GM10248 (cell line): ENCODE results near the gene ADGRG1.

Source experiments
- CTCF ChIA-PET: fragments of 300-600 bp; sonication (Branson Sonifier 250); formaldehyde crosslinking; extraction: SDS; loops from one replicate; lab custom pipeline; 2021; ENCODE audit warnings: antibody characterized with exemption; lab: Yijun Ruan, JAX
- POLR2A ChIA-PET: fragments of 350-650 bp; sonication (Branson Sonifier 250); formaldehyde crosslinking; extraction: SDS; loops from one replicate; lab custom pipeline; 2020; ENCODE audit warnings: antibody characterized with exemption; lab: Yijun Ruan, JAX
- DNase-seq: peaks from one replicate; pipeline ENCODE4 v3.0.0; 2012; ENCODE audit errors: extremely low spot score
- CTCF ChIP-seq: IDR thresholded peaks from 2 replicates; pipeline ENCODE4 v1.5.1; 2012; ENCODE audit warnings: mild to moderate bottlenecking, low read depth; ENCODE audit errors: extremely low read depth, missing control alignments, control extremely low read depth

ADGRG1 gene

GRCh38 chr16:57618296-57619132 is 9.9 kb upstream of the ADGRG1 start:
- ChIA-PET POLR2A (no interaction called here), CTCF (interaction anchor here (1.0 to 4.6 kb wide), 3 partner anchors 9 to 30 kb away, joined by 4 to 30 read pairs (median 5); no protein-coding TSS in a partner anchor)
- TF ChIP-seq CTCF, result no peak
- DNase-seq, result no peak

GRCh38 chr16:57619133-57619605 is 9.3 kb upstream of the ADGRG1 start:
- POLR2A ChIA-PET, result no interaction called here

GRCh38 chr16:57619606-57620334 is 8.7 kb upstream of the ADGRG1 start:
- DNase-seq, result no peak
- ChIA-PET POLR2A (no interaction called here), CTCF (interaction anchor here (0.7 to 1.6 kb wide), 3 partner anchors 10 to 44 kb away, joined by 3 to 5 read pairs (median 4); no protein-coding TSS in a partner anchor)
- TF ChIP-seq CTCF, result no peak

More at GRCh38 chr16:57619133-57619605, 9.3 kb upstream of the ADGRG1 start:
- TF ChIP-seq CTCF, result no peak
- CTCF ChIA-PET, result interaction anchor here (0.7 to 1.6 kb wide), 3 partner anchors 9 to 43 kb away, joined by 3 to 5 read pairs (median 4); no protein-coding TSS in a partner anchor
- DNase-seq, result no peak

- ChIA-PET POLR2A (no interaction called here), CTCF (interaction anchor here (1.5 to 1.6 kb wide), 2 partner anchors 9 to 11 kb away, joined by 3 to 5 read pairs; no protein-coding TSS in a partner anchor)
- no peak for TF ChIP-seq CTCF
- no peak for DNase-seq
Measured at GRCh38 chr16:57620335-57621231, 7.8 kb upstream of the ADGRG1 start.

GRCh38 chr16:57621521-57622271 is 6.7 kb upstream of the ADGRG1 start:
- no peak for TF ChIP-seq CTCF
- CTCF ChIA-PET, result interaction anchor here (1.1 to 1.6 kb wide), 4 partner anchors 10 to 46 kb away, joined by 3 to 6 read pairs (median 4); no protein-coding TSS in a partner anchor
- POLR2A ChIA-PET, result no interaction called here
- DNase-seq, result no peak
